ENCODE results near the gene MGAT3.
A peak's percentile ranks its signal among the peaks of the same experiment; 100 is the strongest.

The MGAT3 gene

GRCh38 chr22:39529487-39529851 lies 72.7 kb downstream of the MGAT3 start:
- Histone ChIP-seq H3K9ac (ENCODE audit: low read length in 5 of 5) (peak overlapping the region in 1 of 5 donors; percentile 26), H3K4me3 (ENCODE audit: low read depth in 1 of 5, low read length in 5 of 5) (peak overlapping the region in 3 of 5 donors; percentile 3 to 42 (median 6)), H3K27ac (ENCODE audit: low read depth, low read length) (peak overlapping the region; percentile 30), H3K9me3 (ENCODE audit: control insufficient read depth in 5 of 5, low read length in 5 of 5) (no peaks in the 10 kb centered on the region), H3K4me1 (ENCODE audit: control insufficient read depth in 5 of 5, insufficient read depth in 5 of 5, low read length in 5 of 5) (peaks cover 20 to 83% (median 70%) of the 10 kb centered on the region in 5 donors), H3K27me3 (ENCODE audit: control insufficient read depth in 5 of 5, insufficient read depth in 4 of 5, low read length in 5 of 5) (no peaks in the 10 kb centered on the region), H3K36me3 (ENCODE audit: control insufficient read depth in 5 of 5, insufficient read depth in 5 of 5, low read length in 5 of 5) (peaks cover 0 to 43% (median 25%) of the 10 kb centered on the region in 5 donors)

- Histone ChIP-seq H3K9ac (ENCODE audit: low read length in 5 of 5) (peak overlapping the region in 1 of 5 donors; percentile 26), H3K4me1 (ENCODE audit: control insufficient read depth in 5 of 5, insufficient read depth in 5 of 5, low read length in 5 of 5) (peaks cover 18 to 83% (median 70%) of the 10 kb centered on the region in 5 donors), H3K9me3 (ENCODE audit: control insufficient read depth in 5 of 5, low read length in 5 of 5) (no peaks in the 10 kb centered on the region), H3K36me3 (ENCODE audit: control insufficient read depth in 5 of 5, insufficient read depth in 5 of 5, low read length in 5 of 5) (peaks cover 0 to 37% (median 20%) of the 10 kb centered on the region in 5 donors), H3K4me3 (ENCODE audit: low read depth in 1 of 5, low read length in 5 of 5) (peak overlapping the region in 1 of 5 donors; percentile 42), H3K27ac (ENCODE audit: low read depth, low read length) (peak overlapping the region; percentile 16), H3K27me3 (ENCODE audit: control insufficient read depth in 5 of 5, insufficient read depth in 4 of 5, low read length in 5 of 5) (no peaks in the 10 kb centered on the region)
Observed at GRCh38 chr22:39530116-39530515, 73.3 kb downstream of the MGAT3 start.

DNA sequence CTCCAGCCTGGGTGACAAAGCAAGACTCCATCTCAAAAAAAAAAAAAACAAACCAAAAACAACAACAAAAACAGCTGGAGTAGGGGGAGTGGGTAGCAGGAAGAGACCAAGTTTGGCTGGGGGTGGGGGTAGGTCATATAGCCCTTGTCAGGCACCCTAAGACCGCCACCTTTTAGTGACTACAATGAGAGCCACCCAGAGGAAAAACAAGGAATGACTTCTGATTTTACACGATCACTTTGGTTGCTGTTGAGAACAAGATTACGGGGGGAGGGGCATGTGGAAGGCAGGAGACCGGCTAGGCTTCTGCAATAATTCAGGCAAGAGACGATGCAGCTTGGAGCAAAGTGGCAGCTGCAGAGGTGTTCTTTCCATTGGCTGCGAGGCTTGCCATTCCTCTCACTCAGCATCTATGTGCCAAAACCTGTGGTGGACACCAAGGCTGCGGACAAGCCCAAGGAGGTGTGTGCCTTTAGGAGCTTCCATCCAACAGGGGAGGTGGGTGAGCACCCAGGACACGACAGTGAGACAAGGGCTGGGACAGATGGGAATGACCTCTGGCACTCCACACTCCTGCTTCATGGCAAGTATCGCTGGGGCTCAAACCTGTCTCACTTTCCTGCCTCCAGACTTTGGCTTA lies 74.0 kb downstream of the MGAT3 start:
- Histone ChIP-seq H3K27me3 (ENCODE audit: control insufficient read depth in 5 of 5, insufficient read depth in 4 of 5, low read length in 5 of 5) (no peaks in the 10 kb centered on the region), H3K4me1 (ENCODE audit: control insufficient read depth in 5 of 5, insufficient read depth in 5 of 5, low read length in 5 of 5) (peaks cover 16 to 77% (median 63%) of the 10 kb centered on the region in 5 donors), H3K9ac (ENCODE audit: low read length in 5 of 5) (peak overlapping the region in 2 of 5 donors; percentile 96 to 98), H3K9me3 (ENCODE audit: control insufficient read depth in 5 of 5, low read length in 5 of 5) (no peaks in the 10 kb centered on the region), H3K4me3 (ENCODE audit: low read depth in 1 of 5, low read length in 5 of 5) (peak overlapping the region in 1 of 5 donors; percentile 57), H3K27ac (ENCODE audit: low read depth, low read length) (peak overlapping the region; percentile 90), H3K36me3 (ENCODE audit: control insufficient read depth in 5 of 5, insufficient read depth in 5 of 5, low read length in 5 of 5) (peaks cover 0 to 33% (median 20%) of the 10 kb centered on the region in 5 donors)

DNA sequence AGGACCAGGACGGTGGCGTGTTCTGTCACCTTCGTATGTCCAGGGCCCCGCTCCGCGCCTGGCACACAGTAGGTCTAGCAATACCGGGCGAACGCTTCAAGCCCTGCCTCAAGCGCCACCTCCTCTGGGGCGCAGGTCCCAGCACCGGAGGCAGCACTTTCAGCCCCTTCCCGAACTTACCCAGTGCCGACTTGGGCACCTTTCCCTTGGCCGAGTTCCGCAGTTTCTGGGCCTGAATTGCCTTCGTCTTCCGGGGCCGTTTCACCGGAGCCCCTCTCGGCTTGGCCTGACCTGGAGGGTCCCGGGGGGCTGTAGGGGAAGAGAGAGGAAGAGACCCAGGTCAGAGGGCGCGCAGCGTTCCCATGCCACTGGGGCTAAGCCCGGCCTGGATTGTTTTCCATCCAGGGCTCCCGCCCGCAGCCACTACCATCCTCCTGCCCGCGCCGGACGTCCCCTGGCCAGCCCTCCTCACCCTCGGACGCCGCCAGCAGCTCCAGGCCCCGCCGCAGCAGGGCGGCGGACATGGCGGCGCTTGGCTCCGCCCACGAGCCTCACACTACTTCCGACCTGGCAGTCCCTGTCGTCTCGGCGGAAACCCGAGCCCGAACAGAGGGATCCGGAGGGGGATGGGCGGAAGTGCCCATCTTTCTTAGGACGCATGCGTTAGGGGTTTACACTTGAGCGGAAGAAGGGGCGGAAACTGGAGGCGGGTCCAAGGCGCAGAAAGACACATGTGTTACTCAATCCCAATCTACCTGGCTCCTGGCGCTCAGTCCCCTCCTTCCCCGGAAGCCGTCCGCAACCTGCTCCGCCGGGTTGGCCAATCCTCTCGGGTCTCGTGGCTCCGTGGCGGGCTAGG lies 75.6 kb downstream of the MGAT3 start, which contains the start of gene RPS19BP1:
Gene RPS19BP1, minus strand, starts transcription at position 534 of the 859 bp plus-strand sequence. Its CDS starts 10 bp downstream, at position 524.
- Histone ChIP-seq H3K27ac (ENCODE audit: low read depth, low read length) (peak within 1 kb of the TSS; percentile 90), H3K9ac (ENCODE audit: low read length in 5 of 5) (peak within 1 kb of the TSS; percentile 85 to 98 (median 92)), H3K4me1 (ENCODE audit: control insufficient read depth in 5 of 5, insufficient read depth in 5 of 5, low read length in 5 of 5) (peaks cover 16 to 63% (median 57%) of the 10 kb centered on the region in 5 donors), H3K27me3 (ENCODE audit: control insufficient read depth in 5 of 5, insufficient read depth in 4 of 5, low read length in 5 of 5) (no peaks in the 10 kb centered on the region), H3K36me3 (ENCODE audit: control insufficient read depth in 5 of 5, insufficient read depth in 5 of 5, low read length in 5 of 5) (peaks cover 0 to 30% (median 20%) of the 10 kb centered on the region in 5 donors), H3K4me3 (ENCODE audit: low read depth in 1 of 5, low read length in 5 of 5) (peak within 1 kb of the TSS; percentile 57 to 97 (median 95)), H3K9me3 (ENCODE audit: control insufficient read depth in 5 of 5, low read length in 5 of 5) (no peaks in the 10 kb centered on the region)

DNA sequence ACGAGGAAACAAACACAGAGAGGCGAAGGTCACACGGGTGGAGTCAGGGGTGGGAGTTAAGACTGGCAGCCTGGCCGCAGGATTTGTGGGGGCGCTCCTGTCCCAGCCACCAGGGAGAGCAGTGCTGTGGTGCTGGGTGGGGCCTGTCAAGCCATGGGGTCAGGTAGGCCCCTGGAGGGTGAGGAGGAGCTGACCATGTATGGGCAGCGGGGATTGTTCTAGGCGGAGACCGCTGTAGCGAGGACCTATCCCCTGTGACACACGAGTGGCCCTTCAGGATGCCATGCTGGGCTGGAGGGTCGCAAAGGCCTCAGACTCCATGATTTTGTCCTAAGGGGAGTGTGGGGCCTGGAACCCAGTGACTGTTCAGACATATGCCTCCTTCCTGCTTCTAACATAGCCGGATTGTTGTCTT lies 77.3 kb downstream of the MGAT3 start:
- Histone ChIP-seq H3K4me1 (ENCODE audit: control insufficient read depth in 5 of 5, insufficient read depth in 5 of 5, low read length in 5 of 5) (peaks cover 11 to 46% (median 42%) of the 10 kb centered on the region in 5 donors), H3K9me3 (ENCODE audit: control insufficient read depth in 5 of 5, low read length in 5 of 5) (no peaks in the 10 kb centered on the region), H3K27me3 (ENCODE audit: control insufficient read depth in 5 of 5, insufficient read depth in 4 of 5, low read length in 5 of 5) (no peaks in the 10 kb centered on the region), H3K4me3 (ENCODE audit: low read depth in 1 of 5, low read length in 5 of 5) (no peak overlapping the region), H3K27ac (ENCODE audit: low read depth, low read length) (no peak overlapping the region), H3K9ac (ENCODE audit: low read length in 5 of 5) (peak overlapping the region in 1 of 5 donors; percentile 42), H3K36me3 (ENCODE audit: control insufficient read depth in 5 of 5, insufficient read depth in 5 of 5, low read length in 5 of 5) (peaks cover 0 to 15% (median 7%) of the 10 kb centered on the region in 5 donors)

- Histone ChIP-seq H3K36me3 (ENCODE audit: control insufficient read depth in 5 of 5, insufficient read depth in 5 of 5, low read length in 5 of 5) (peaks cover 0 to 10% (median 2%) of the 10 kb centered on the region in 5 donors), H3K27ac (ENCODE audit: low read depth, low read length) (no peak overlapping the region), H3K4me1 (ENCODE audit: control insufficient read depth in 5 of 5, insufficient read depth in 5 of 5, low read length in 5 of 5) (peaks cover 8 to 39% (median 35%) of the 10 kb centered on the region in 5 donors), H3K9me3 (ENCODE audit: control insufficient read depth in 5 of 5, low read length in 5 of 5) (no peaks in the 10 kb centered on the region), H3K9ac (ENCODE audit: low read length in 5 of 5) (peak overlapping the region in 1 of 5 donors; percentile 42), H3K4me3 (ENCODE audit: low read depth in 1 of 5, low read length in 5 of 5) (peak overlapping the region in 3 of 5 donors; percentile 11 to 32 (median 20)), H3K27me3 (ENCODE audit: control insufficient read depth in 5 of 5, insufficient read depth in 4 of 5, low read length in 5 of 5) (no peaks in the 10 kb centered on the region)
Observed at GRCh38 chr22:39534591-39535356, 78.0 kb downstream of the MGAT3 start.

DNA sequence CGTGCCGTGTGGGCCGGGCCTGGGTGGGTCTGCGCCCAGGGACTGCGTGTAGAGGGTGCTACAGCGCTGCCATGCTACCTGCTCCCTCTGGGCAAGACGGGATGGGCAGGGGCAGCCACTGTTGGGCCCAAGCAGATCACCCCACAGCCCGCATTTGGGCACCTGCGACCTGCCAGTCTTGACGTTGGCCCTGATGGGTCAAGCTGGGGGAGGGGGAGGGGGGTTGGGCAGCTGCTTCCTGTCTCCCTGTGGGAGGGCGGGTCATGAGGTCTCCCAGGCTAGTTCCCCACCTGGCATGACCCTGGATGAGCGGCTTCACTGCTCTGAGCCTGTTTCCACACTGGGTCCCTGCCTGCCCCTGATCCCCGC lies 78.5 kb downstream of the MGAT3 start:
- Histone ChIP-seq H3K36me3 (ENCODE audit: control insufficient read depth in 5 of 5, insufficient read depth in 5 of 5, low read length in 5 of 5) (peaks cover 0 to 5% (median 0%) of the 10 kb centered on the region in 5 donors), H3K9me3 (ENCODE audit: control insufficient read depth in 5 of 5, low read length in 5 of 5) (no peaks in the 10 kb centered on the region), H3K4me3 (ENCODE audit: low read depth in 1 of 5, low read length in 5 of 5) (no peak overlapping the region), H3K27ac (ENCODE audit: low read depth, low read length) (no peak overlapping the region), H3K4me1 (ENCODE audit: control insufficient read depth in 5 of 5, insufficient read depth in 5 of 5, low read length in 5 of 5) (peaks cover 8 to 34% (median 30%) of the 10 kb centered on the region in 5 donors), H3K27me3 (ENCODE audit: control insufficient read depth in 5 of 5, insufficient read depth in 4 of 5, low read length in 5 of 5) (no peaks in the 10 kb centered on the region), H3K9ac (ENCODE audit: low read length in 5 of 5) (no peak overlapping the region)

DNA sequence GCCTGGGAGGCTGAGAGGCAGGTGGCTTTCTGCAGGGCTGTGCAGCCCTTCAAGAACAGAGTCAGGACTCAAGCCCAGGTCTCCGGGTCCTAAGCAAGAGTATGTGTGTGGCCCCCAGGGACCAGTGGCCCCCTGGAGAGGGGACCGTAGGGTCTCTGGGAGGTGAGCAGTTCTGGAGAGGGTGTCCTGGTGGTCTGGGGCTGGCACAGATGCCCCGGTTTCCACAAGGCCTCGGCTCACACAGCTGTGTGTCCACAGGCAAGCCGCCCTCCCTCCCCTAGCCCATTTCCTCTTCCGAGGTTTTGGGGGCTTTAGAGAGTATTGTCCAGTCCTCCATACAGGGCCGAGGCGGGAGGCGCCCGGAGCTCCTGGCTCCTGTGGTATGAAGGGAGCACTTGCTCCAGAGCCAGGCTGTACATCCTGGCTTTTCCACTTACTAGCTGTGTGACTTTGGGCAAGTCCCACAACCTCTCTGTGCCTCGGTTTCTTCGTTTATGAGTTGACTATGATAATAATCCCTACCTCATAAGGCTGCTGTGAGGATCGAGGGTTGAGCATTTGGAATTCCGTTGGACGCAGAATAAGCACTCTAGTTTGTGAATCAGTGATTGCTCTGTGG lies 79.1 kb downstream of the MGAT3 start:
- peaks cover 0 to 2% (median 0%) of the 10 kb centered on the region in 5 donors for H3K36me3 ChIP-seq (ENCODE audit: control insufficient read depth in 5 of 5, insufficient read depth in 5 of 5, low read length in 5 of 5)
- H3K4me1 ChIP-seq (ENCODE audit: control insufficient read depth in 5 of 5, insufficient read depth in 5 of 5, low read length in 5 of 5): peaks cover 8 to 28% (median 24%) of the 10 kb centered on the region in 5 donors
- no peaks in the 10 kb centered on the region for H3K27me3 ChIP-seq (ENCODE audit: control insufficient read depth in 5 of 5, insufficient read depth in 4 of 5, low read length in 5 of 5)
- no peak overlapping the region for H3K9ac ChIP-seq (ENCODE audit: low read length in 5 of 5)
- no peak overlapping the region for H3K4me3 ChIP-seq (ENCODE audit: low read depth in 1 of 5, low read length in 5 of 5)
- H3K27ac ChIP-seq (ENCODE audit: low read depth, low read length): no peak overlapping the region
- H3K9me3 ChIP-seq (ENCODE audit: control insufficient read depth in 5 of 5, low read length in 5 of 5): no peaks in the 10 kb centered on the region

- H3K4me1 ChIP-seq (ENCODE audit: control insufficient read depth in 5 of 5, insufficient read depth in 5 of 5, low read length in 5 of 5): peaks cover 5 to 20% (median 16%) of the 10 kb centered on the region in 5 donors
- H3K9ac ChIP-seq (ENCODE audit: low read length in 5 of 5): no peak overlapping the region
- H3K9me3 ChIP-seq (ENCODE audit: control insufficient read depth in 5 of 5, low read length in 5 of 5): no peaks in the 10 kb centered on the region
- no peaks in the 10 kb centered on the region for H3K27me3 ChIP-seq (ENCODE audit: control insufficient read depth in 5 of 5, insufficient read depth in 4 of 5, low read length in 5 of 5)
- H3K36me3 ChIP-seq (ENCODE audit: control insufficient read depth in 5 of 5, insufficient read depth in 5 of 5, low read length in 5 of 5): no peaks in the 10 kb centered on the region
- H3K4me3 ChIP-seq (ENCODE audit: low read depth in 1 of 5, low read length in 5 of 5): no peak overlapping the region
- H3K27ac ChIP-seq (ENCODE audit: low read depth, low read length): no peak overlapping the region
Observed at GRCh38 chr22:39536711-39537110, 79.9 kb downstream of the MGAT3 start.

Measured in subcutaneous abdominal adipose tissue (tissue), 5 donors.